Karpas-422 (cell line): Measurements from ENCODE around the gene UGCG. TPM values are rescaled to one million over a fixed set of nuclear protein-coding genes. Genes with fewer than 3 reads are reported as not detected.
"Not testable (repeated sequence)": the region's sequence is repeated elsewhere in the genome, so short reads cannot be mapped to it uniquely, and the experiment has no call there.

Source experiments
- DNase-seq: peaks from one replicate; pipeline ENCODE4 v3.0.0-alpha.2; 2015
- H2AFZ ChIP-seq: fragments of 200-600 bp; sonication (generic); 2 replicates; pipeline ENCODE4 v1.6.1; 2014; ENCODE audit warnings: antibody characterized with exemption, low read length, mixed read lengths
- H3K27ac ChIP-seq: fragments of 200-600 bp; sonication (generic); 2 replicates; pipeline ENCODE4 v1.5.1; 2014; ENCODE audit warnings: mild to moderate bottlenecking, low read length, moderate library complexity
- H3K27me3 ChIP-seq: fragments of 200-600 bp; sonication (generic); 2 replicates; pipeline ENCODE4 v1.6.1; 2014; ENCODE audit warnings: low read length, mixed read lengths
- H3K36me3 ChIP-seq: fragments of 200-600 bp; sonication (generic); 2 replicates; pipeline ENCODE4 v1.6.1; 2014; ENCODE audit warnings: low read length, mixed read lengths; ENCODE audit not compliant: insufficient read depth
- H3K4me1 ChIP-seq: fragments of 200-600 bp; sonication (generic); 2 replicates; pipeline ENCODE4 v1.6.1; 2014; ENCODE audit warnings: mild to moderate bottlenecking, low read length, mixed read lengths
- H3K4me2 ChIP-seq: fragments of 200-600 bp; sonication (generic); 2 replicates; pipeline ENCODE4 v1.6.1; 2014; ENCODE audit warnings: low read length, low read depth, mild to moderate bottlenecking; ENCODE audit not compliant: poor library complexity, severe bottlenecking
- H3K4me3 ChIP-seq: fragments of 200-600 bp; sonication (generic); 2 replicates; pipeline ENCODE4 v1.5.1; 2014; ENCODE audit warnings: mild to moderate bottlenecking, antibody characterized with exemption, low read length, mixed read lengths
- H3K79me2 ChIP-seq: fragments of 200-600 bp; sonication (generic); 2 replicates; pipeline ENCODE4 v1.6.1; 2014; ENCODE audit warnings: mild to moderate bottlenecking, low read length, mixed read lengths
- H3K9ac ChIP-seq: fragments of 200-600 bp; sonication (generic); 2 replicates; pipeline ENCODE4 v1.6.0; 2014; ENCODE audit warnings: low read length
- H3K9me2 ChIP-seq: fragments of 200-600 bp; sonication (generic), shearing (Covaris generic); replicated peaks from 2 replicates; pipeline ENCODE4 v1.6.0; 2014; ENCODE audit warnings: mild to moderate bottlenecking, low read length, moderate library complexity; ENCODE audit not compliant: insufficient read depth
- H3K9me3 ChIP-seq: fragments of 300-700, 200-600 bp; sonication (generic); 2 replicates; pipeline ENCODE4 v1.6.1; 2014; ENCODE audit warnings: low read length, mixed read lengths
- H4K20me1 ChIP-seq: fragments of 200-600 bp; sonication (generic); 2 replicates; pipeline ENCODE4 v1.6.1; 2014; ENCODE audit warnings: mild to moderate bottlenecking, antibody characterized with exemption, low read length, low read depth; ENCODE audit not compliant: insufficient read depth
- total RNA-seq: library from RNA; depleted of rRNA; stranded (reverse); fragments of >200 nt; shearing (Covaris generic); gene quantifications from 2 replicates; pipeline ENCODE4 v1.2.3, GENCODE V29; 2014; ENCODE audit warnings: low replicate concordance

The UGCG gene
- total RNA-seq, 1 experiment from 2014 or later, result 24.2 TPM

GRCh38 chr9:111896942-111897600, 457 bp downstream of the UGCG start:
- no peaks in the 10 kb centered on the region for H3K36me3 ChIP-seq
- H4K20me1 ChIP-seq, result peaks cover 23% of the 10 kb centered on the region
- peaks cover 27% of the 10 kb centered on the region for H3K4me1 ChIP-seq
- peak overlapping the region; percentile 80 for H3K4me2 ChIP-seq
- H2AFZ ChIP-seq, result peak overlapping the region; percentile 81; the same call in 1 of the 2 replicates
- H3K79me2 ChIP-seq, result peaks cover 33% of the 10 kb centered on the region
- no peaks in the 10 kb centered on the region for H3K9me2 ChIP-seq
- peak overlapping the region; percentile 94 for H3K4me3 ChIP-seq
- peak overlapping the region; percentile 78 for H3K9ac ChIP-seq
- H3K27me3 ChIP-seq, result no peaks in the 10 kb centered on the region
- no peak overlapping the region for H3K27ac ChIP-seq
- peak; percentile 60 for DNase-seq
- no peaks in the 10 kb centered on the region for H3K9me3 ChIP-seq

GRCh38 chr9:111897601-111898137, 1.1 kb downstream of the UGCG start:
- H3K9ac ChIP-seq, result peak overlapping the region; percentile 78
- no peak overlapping the region for H3K27ac ChIP-seq
- peaks cover 29% of the 10 kb centered on the region for H4K20me1 ChIP-seq
- peak overlapping the region; percentile 81; the same call in 1 of the 2 replicates for H2AFZ ChIP-seq
- no peaks in the 10 kb centered on the region for H3K36me3 ChIP-seq
- H3K9me2 ChIP-seq, result no peaks in the 10 kb centered on the region
- H3K27me3 ChIP-seq, result no peaks in the 10 kb centered on the region
- peak; percentile 65 for DNase-seq
- peak overlapping the region; percentile 94 for H3K4me3 ChIP-seq
- peak overlapping the region; percentile 80 for H3K4me2 ChIP-seq
- H3K9me3 ChIP-seq, result no peaks in the 10 kb centered on the region
- peaks cover 33% of the 10 kb centered on the region for H3K79me2 ChIP-seq
- H3K4me1 ChIP-seq, result peaks cover 27% of the 10 kb centered on the region

GRCh38 chr9:111898331-111899096, 1.9 kb downstream of the UGCG start:
- H3K27ac ChIP-seq, result no peak overlapping the region
- H4K20me1 ChIP-seq, result peaks cover 33% of the 10 kb centered on the region
- no peak for DNase-seq
- H3K4me1 ChIP-seq, result peaks cover 27% of the 10 kb centered on the region
- no peaks in the 10 kb centered on the region for H3K9me3 ChIP-seq
- 0 out of 2 replicates have a peak overlapping the region, but pooled peaks have one; percentile 78 for H3K9ac ChIP-seq
- H3K27me3 ChIP-seq, result no peaks in the 10 kb centered on the region
- peak overlapping the region; percentile 94 for H3K4me3 ChIP-seq
- no peak overlapping the region for H2AFZ ChIP-seq
- peak overlapping the region; percentile 80 for H3K4me2 ChIP-seq
- no peaks in the 10 kb centered on the region for H3K9me2 ChIP-seq
- no peaks in the 10 kb centered on the region for H3K36me3 ChIP-seq
- H3K79me2 ChIP-seq, result peaks cover 37% of the 10 kb centered on the region

GRCh38 chr9:111900151-111900857, 3.7 kb downstream of the UGCG start:
- Histone ChIP-seq H3K27me3 (no peaks in the 10 kb centered on the region), H3K27ac (no peak overlapping the region), H4K20me1 (peaks cover 48% of the 10 kb centered on the region), H3K4me3 (no peak overlapping the region), H2AFZ (no peak overlapping the region), H3K4me1 (peaks cover 27% of the 10 kb centered on the region), H3K79me2 (peaks cover 43% of the 10 kb centered on the region), H3K9me2 (no peaks in the 10 kb centered on the region), H3K4me2 (no peak overlapping the region), H3K9me3 (no peaks in the 10 kb centered on the region), H3K9ac (no peak overlapping the region), H3K36me3 (no peaks in the 10 kb centered on the region)
- no peak for DNase-seq

GRCh38 chr9:111900858-111901612, 4.4 kb downstream of the UGCG start:
- Histone ChIP-seq H3K9me3 (no peaks in the 10 kb centered on the region), H3K36me3 (no peaks in the 10 kb centered on the region), H3K4me3 (no peak overlapping the region), H3K4me2 (no peak overlapping the region), H4K20me1 (peaks cover 51% of the 10 kb centered on the region), H3K79me2 (peaks cover 43% of the 10 kb centered on the region), H3K9me2 (no peaks in the 10 kb centered on the region), H3K27ac (no peak overlapping the region), H3K9ac (no peak overlapping the region), H2AFZ (no peak overlapping the region), H3K4me1 (peaks cover 21% of the 10 kb centered on the region), H3K27me3 (no peaks in the 10 kb centered on the region)
- no peak for DNase-seq

- H3K27me3 ChIP-seq, result no peaks in the 10 kb centered on the region
- no peak overlapping the region for H3K4me3 ChIP-seq
- H3K4me2 ChIP-seq, result no peak overlapping the region
- peaks cover 63% of the 10 kb centered on the region for H4K20me1 ChIP-seq
- peaks cover 46% of the 10 kb centered on the region for H3K79me2 ChIP-seq
- no peaks in the 10 kb centered on the region for H3K9me2 ChIP-seq
- H3K36me3 ChIP-seq, result no peaks in the 10 kb centered on the region
- no peak overlapping the region for H3K27ac ChIP-seq
- H3K4me1 ChIP-seq, result peaks cover 18% of the 10 kb centered on the region
- H3K9me3 ChIP-seq, result no peaks in the 10 kb centered on the region
- no peak overlapping the region for H2AFZ ChIP-seq
- no peak overlapping the region for H3K9ac ChIP-seq
- DNase-seq, result no peak
Measured at GRCh38 chr9:111902391-111903139, 6.0 kb downstream of the UGCG start.

GRCh38 chr9:111903535-111903934, 6.9 kb downstream of the UGCG start:
- not testable (repeated sequence) for H3K9me2 ChIP-seq, H3K4me3 ChIP-seq, H3K4me2 ChIP-seq, H3K9me3 ChIP-seq, H3K9ac ChIP-seq, H2AFZ ChIP-seq, H3K36me3 ChIP-seq, H3K27me3 ChIP-seq, DNase-seq, H3K27ac ChIP-seq, H3K4me1 ChIP-seq
- H3K79me2 ChIP-seq, result peaks cover 37% of the 10 kb centered on the region
- peaks cover 65% of the 10 kb centered on the region for H4K20me1 ChIP-seq
